NCI-H2029 (cell line): ENCODE results near the gene ABHD10.

Source experiments
- DNase-seq: peaks from one replicate; lab custom pipeline; 2025; lab: John Stamatoyannopoulos, UW

Gene ABHD10

GRCh38 chr3:112000966-112001365, 22.1 kb downstream of the ABHD10 start:
- DNase-seq, result no peak

- no peak for DNase-seq
These were observed 22.7 kb downstream of the ABHD10 start for GRCh38 chr3:112001526-112001925.

- no peak for DNase-seq
These were observed 23.5 kb downstream of the ABHD10 start for GRCh38 chr3:112002096-112002971.

- no peak for DNase-seq
These were observed 24.7 kb downstream of the ABHD10 start for GRCh38 chr3:112003321-112004080.

- DNase-seq, result no peak
These were observed 25.4 kb downstream of the ABHD10 start for GRCh38 chr3:112004187-112004586.

GRCh38 chr3:112004669-112005068, 25.8 kb downstream of the ABHD10 start:
- DNase-seq, result no peak

GRCh38 chr3:112005091-112005672, 26.4 kb downstream of the ABHD10 start:
- DNase-seq, result no peak

- no peak for DNase-seq
These were observed 28.8 kb downstream of the ABHD10 start for GRCh38 chr3:112007633-112008032.

GRCh38 chr3:112009670-112010069, 30.8 kb downstream of the ABHD10 start:
- DNase-seq, result no peak

GRCh38 chr3:112010636-112011035, 31.8 kb downstream of the ABHD10 start:
- DNase-seq, result no peak

- DNase-seq, result no peak
These were observed 32.6 kb downstream of the ABHD10 start for GRCh38 chr3:112011376-112011940.

- no peak for DNase-seq
These were observed 33.6 kb downstream of the ABHD10 start for GRCh38 chr3:112012205-112012992.

GRCh38 chr3:112013058-112013783, 34.4 kb downstream of the ABHD10 start:
- no peak for DNase-seq

GRCh38 chr3:112013784-112014143, 34.9 kb downstream of the ABHD10 start:
- DNase-seq, result no peak

GRCh38 chr3:112017091-112017490, 38.3 kb downstream of the ABHD10 start:
- DNase-seq, result no peak

- DNase-seq, result no peak
These were observed 39.9 kb downstream of the ABHD10 start for GRCh38 chr3:112018712-112019111.

GRCh38 chr3:112019716-112020115, 40.9 kb downstream of the ABHD10 start:
- DNase-seq, result no peak

- no peak for DNase-seq
These were observed 41.9 kb downstream of the ABHD10 start for GRCh38 chr3:112020674-112021085.

GRCh38 chr3:112027142-112027541, 48.3 kb downstream of the ABHD10 start:
- DNase-seq, result no peak

GRCh38 chr3:112027826-112028225, 49.0 kb downstream of the ABHD10 start:
- no peak for DNase-seq

GRCh38 chr3:112030901-112031300, 52.1 kb downstream of the ABHD10 start:
- DNase-seq, result no peak
